Medulla oblongata (tissue), 1 donor: ENCODE data around the gene DENND2D.
A peak's percentile ranks its signal among the peaks of the same experiment; 100 is the strongest.
"Not testable (repeated sequence)": the region's sequence is repeated elsewhere in the genome, so short reads cannot be mapped to it uniquely, and the experiment has no call there.

Experiments used
- DNase-seq: peaks from one replicate; pipeline ENCODE4 v3.0.0-alpha.2; 2015; ENCODE audit errors: extremely low spot score

Gene DENND2D

GRCh38 chr1:111221633-111222291 is 21.3 kb upstream of the DENND2D start:
- peak; percentile 58 for DNase-seq

- DNase-seq, result no peak
These were observed 20.8 kb upstream of the DENND2D start for GRCh38 chr1:111221276-111221632.

- no peak for DNase-seq
These were observed 19.9 kb upstream of the DENND2D start for GRCh38 chr1:111220302-111220890.

- peak; percentile 71 for DNase-seq
These were observed 19.3 kb upstream of the DENND2D start for GRCh38 chr1:111219557-111220286.

- DNase-seq, result no peak
These were observed 18.5 kb upstream of the DENND2D start for GRCh38 chr1:111218701-111219556.

- DNase-seq, result no peak
These were observed 16.9 kb upstream of the DENND2D start for GRCh38 chr1:111217183-111217910.

GRCh38 chr1:111216751-111217150 is 16.3 kb upstream of the DENND2D start:
- no peak for DNase-seq

DNA sequence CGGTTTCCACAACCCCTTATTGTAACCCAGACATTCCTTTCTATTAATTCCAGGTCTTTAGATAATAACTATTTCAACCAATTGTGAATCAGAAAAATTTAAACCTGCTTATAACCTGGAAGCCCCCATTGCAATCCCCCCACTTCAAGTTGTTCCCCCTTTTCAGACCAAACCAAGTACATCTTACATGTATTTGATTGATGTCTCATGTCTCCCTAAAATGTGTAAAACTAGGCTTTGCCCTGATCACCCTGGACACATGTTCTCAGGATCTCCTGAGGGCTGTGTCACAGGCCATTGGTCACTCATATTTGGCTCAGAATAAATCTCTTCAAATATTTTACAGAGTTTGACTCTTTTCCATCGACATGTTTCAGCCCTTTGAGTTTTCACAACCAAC is 14.8 kb upstream of the DENND2D start:
- DNase-seq, result not testable (repeated sequence)

- DNase-seq, result no peak
These were observed 14.4 kb upstream of the DENND2D start for GRCh38 chr1:111214884-111215283.

GRCh38 chr1:111214074-111214801 is 13.8 kb upstream of the DENND2D start:
- DNase-seq, result no peak

- no peak for DNase-seq
These were observed 13.0 kb upstream of the DENND2D start for GRCh38 chr1:111213412-111213811.

DNA sequence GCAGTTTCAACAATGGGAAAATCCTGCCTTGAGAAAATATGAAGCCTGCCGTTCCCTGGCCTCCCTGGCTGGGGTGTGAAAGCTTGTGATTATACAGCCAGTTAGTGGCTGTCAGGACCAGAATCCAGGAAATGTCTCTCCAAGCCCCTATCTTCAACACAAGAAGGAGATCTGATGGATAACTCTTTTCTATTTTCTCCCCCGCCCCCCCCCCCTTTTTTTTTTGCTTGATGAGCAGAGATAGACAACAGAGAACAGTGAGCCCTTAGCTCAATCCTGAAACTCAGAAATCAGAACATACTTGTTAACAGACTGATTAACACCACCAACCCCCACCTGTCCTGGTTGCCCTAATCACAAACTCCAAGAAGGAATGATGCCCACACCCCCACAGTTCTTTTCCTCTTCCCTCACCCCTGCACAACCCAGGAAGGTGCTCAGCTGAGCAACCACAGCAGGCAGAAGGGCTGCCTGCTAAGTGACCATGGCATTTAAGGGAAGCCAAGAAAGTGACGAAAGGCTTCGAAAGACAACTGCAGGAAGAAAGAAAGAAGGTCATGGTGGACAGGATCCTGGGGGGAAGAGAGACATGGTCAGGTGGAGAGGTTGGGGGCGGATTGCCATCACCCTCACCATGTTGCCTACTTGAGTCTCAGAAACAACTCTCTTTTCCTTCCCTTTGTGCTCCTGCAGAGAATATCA is 12.3 kb upstream of the DENND2D start:
- DNase-seq, result no peak

GRCh38 chr1:111211921-111212320 is 11.5 kb upstream of the DENND2D start:
- no peak for DNase-seq

- no peak for DNase-seq
These were observed 9.2 kb upstream of the DENND2D start for GRCh38 chr1:111209622-111210021.

DNA sequence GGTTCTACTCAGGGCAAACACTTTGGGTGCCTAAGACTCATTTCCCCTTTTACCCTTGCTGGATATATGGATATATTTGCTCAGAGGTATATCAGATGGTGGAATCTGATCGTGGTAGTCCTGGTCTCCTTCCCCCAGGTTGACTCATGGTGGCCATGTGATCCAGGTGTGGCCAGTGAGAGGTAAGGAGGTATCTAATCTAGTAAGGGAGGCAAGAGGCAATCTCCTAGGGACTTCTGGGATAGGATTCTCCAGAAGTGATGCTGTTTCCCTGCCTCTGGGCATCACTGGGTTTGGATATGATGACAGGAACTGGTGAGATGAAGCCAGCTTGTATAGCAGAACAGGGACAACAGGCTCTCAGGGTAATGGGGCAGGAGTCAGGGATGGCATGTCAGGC is 8.5 kb upstream of the DENND2D start:
- no peak for DNase-seq

DNA sequence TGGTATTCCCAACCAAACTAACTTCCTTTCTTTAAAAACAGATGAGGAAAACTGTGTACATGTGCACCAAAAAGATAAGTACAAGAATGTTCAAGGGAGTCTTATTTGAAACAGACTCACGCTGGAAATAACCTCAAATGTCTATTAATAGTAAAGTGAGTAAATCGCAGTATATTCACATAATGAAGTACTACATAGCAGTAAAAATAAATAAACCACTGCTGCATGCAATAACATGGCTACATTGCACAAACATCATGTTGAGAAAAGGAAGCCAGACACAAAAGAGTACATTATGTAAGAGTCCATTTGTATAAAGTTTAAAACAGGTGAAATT is 5.2 kb upstream of the DENND2D start:
- no peak for DNase-seq

- peak; percentile 36 for DNase-seq
These were observed 4.7 kb upstream of the DENND2D start for GRCh38 chr1:111204983-111205713.

- no peak for DNase-seq
These were observed 3.9 kb upstream of the DENND2D start for GRCh38 chr1:111204201-111204982.

DNA sequence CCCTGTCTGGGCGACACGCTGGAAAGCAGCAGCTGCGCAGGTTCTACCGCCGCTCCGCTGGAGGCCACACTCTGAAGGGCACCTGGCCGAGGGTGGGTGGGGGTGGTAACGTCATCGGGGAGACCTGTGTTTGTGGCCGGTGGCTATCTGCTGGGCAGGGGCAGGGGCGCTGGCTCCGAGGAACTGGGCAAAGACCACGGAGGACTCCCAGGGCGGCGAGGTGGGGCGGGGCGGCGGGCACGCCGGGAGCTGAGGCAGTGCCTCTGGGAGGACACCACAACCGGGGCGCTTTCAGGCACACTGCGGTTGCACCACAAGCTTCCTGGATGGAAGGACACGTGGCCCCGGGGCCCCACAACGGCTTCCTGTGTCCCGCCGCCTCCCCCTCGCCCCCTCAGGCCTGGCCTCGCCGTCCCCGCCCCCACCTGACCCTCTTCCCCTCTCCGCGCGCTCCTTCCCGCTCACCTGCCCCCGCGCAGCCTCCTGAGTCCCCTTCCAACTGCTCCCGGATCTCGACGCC is 3.3 kb upstream of the DENND2D start:
- peak; percentile 70 for DNase-seq
